IMR-90 (cell line): ENCODE data around the gene PCSK5. TPM values are rescaled to one million over a fixed set of nuclear protein-coding genes. Genes with fewer than 3 reads are reported as not detected.

ENCODE experiments used
- ATAC-seq: fragments of 200-7000 bp; cut with Tn5 transposase; 2 replicates; pipeline ENCODE4 v1.9.1; 2020; ENCODE audit warnings: low read depth, mild to moderate bottlenecking, moderate library complexity
- BruUV-seq: library from RNA; stranded (reverse); fragments of 400-500 nt; replicated peaks from 2 replicates; lab custom pipeline; 2021; lab: Mats Ljungman, UMichigan
- CTCF ChIA-PET: fragments of 300-600 bp; formaldehyde crosslinking; extraction: SDS; loops from one replicate; lab custom pipeline; 2021; ENCODE audit warnings: antibody characterized with exemption; lab: Yijun Ruan, JAX
- POLR2A ChIA-PET: fragments of 300-600 bp; sonication (Branson Sonifier 250); formaldehyde crosslinking; loops from one replicate; lab custom pipeline; 2022; ENCODE audit warnings: antibody characterized with exemption; ENCODE audit not compliant: unreplicated experiment; lab: Charles Lee
- DNase-seq: peaks from one replicate; pipeline ENCODE4 v3.0.0; 2013
- H2AFZ ChIP-seq: replicated peaks from 2 replicates; pipeline ENCODE3; 2013; ENCODE audit warnings: low read length, mild to moderate bottlenecking; ENCODE audit not compliant: poor library complexity
- H2AK5ac ChIP-seq: 2 replicates; pipeline ENCODE4 v1.6.1; 2013; ENCODE audit warnings: low read depth, low read length, inconsistent platforms
- H2AK9ac ChIP-seq: replicated peaks from 2 replicates; pipeline ENCODE3; 2013; ENCODE audit warnings: mild to moderate bottlenecking, low read depth, low read length, moderate library complexity; ENCODE audit not compliant: poor library complexity
- H2BK120ac ChIP-seq: 2 replicates; pipeline ENCODE4 v1.6.1; 2013; ENCODE audit warnings: low read depth, low read length, inconsistent platforms
- H2BK15ac ChIP-seq: 3 replicates; pipeline ENCODE4 v1.6.1; 2013; ENCODE audit warnings: low read depth, low read length, inconsistent platforms
- H2BK20ac ChIP-seq: 2 replicates; pipeline ENCODE4 v1.6.1; 2013; ENCODE audit warnings: low read depth, mild to moderate bottlenecking, inconsistent platforms, low read length, moderate library complexity
- H2BK5ac ChIP-seq: 2 replicates; pipeline ENCODE4 v1.6.1; 2013; ENCODE audit warnings: mild to moderate bottlenecking, low read depth, low read length, inconsistent platforms; ENCODE audit not compliant: poor library complexity, severe bottlenecking
- H3K14ac ChIP-seq: replicated peaks from 2 replicates; pipeline ENCODE4 v1.6.1; 2013; ENCODE audit warnings: low read depth, low read length, inconsistent platforms
- H3K18ac ChIP-seq: 2 replicates; pipeline ENCODE4 v1.6.1; 2013; ENCODE audit warnings: low read depth, low read length, control low read depth
- H3K23ac ChIP-seq: 2 replicates; pipeline ENCODE4 v1.6.1; 2013; ENCODE audit warnings: low read depth, low read length, inconsistent platforms
- H3K27ac ChIP-seq: 2 replicates; pipeline ENCODE4 v1.5.1; 2013; ENCODE audit warnings: mild to moderate bottlenecking, control low read depth, low read length; ENCODE audit not compliant: insufficient read depth
- H3K27me3 ChIP-seq: 2 replicates; pipeline ENCODE4 v1.6.1; 2013; ENCODE audit warnings: low read length; ENCODE audit not compliant: control insufficient read depth, insufficient read depth
- H3K36me3 ChIP-seq: 2 replicates; pipeline ENCODE4 v1.6.1; 2013; ENCODE audit warnings: low read length, mixed read lengths; ENCODE audit not compliant: control insufficient read depth, insufficient read depth
- H3K4ac ChIP-seq: 2 replicates; pipeline ENCODE4 v1.6.1; 2013; ENCODE audit warnings: low read depth, low read length, inconsistent platforms
- H3K4me1 ChIP-seq: 2 replicates; pipeline ENCODE4 v1.6.1; 2013; ENCODE audit warnings: low read length, mixed read lengths; ENCODE audit not compliant: control insufficient read depth, insufficient read depth
- H3K4me2 ChIP-seq: 2 replicates; pipeline ENCODE4 v1.6.1; 2013; ENCODE audit warnings: low read depth, mild to moderate bottlenecking, control low read depth, low read length, moderate library complexity
- H3K4me3 ChIP-seq: 2 replicates; pipeline ENCODE4 v1.5.1; 2013; ENCODE audit warnings: low read depth, mild to moderate bottlenecking, control low read depth, low read length, moderate library complexity; ENCODE audit not compliant: insufficient read depth
- H3K56ac ChIP-seq: 2 replicates; pipeline ENCODE4 v1.6.1; 2013; ENCODE audit warnings: low read length, inconsistent platforms; ENCODE audit not compliant: insufficient read depth; ENCODE audit errors: extremely low read depth
- H3K79me1 ChIP-seq, 2 experiments: 2 replicates each; pipeline ENCODE4 v1.6.1; 2013; ENCODE audit warnings: low read length in 2 of 2, inconsistent platforms in 1 of 2, low read depth in 1 of 2
- H3K9ac ChIP-seq: 2 replicates; pipeline ENCODE4 v1.6.1; 2013; ENCODE audit warnings: low read depth, low read length, control low read depth
- H3K9me1 ChIP-seq: 2 replicates; pipeline ENCODE4 v1.6.1; 2013; ENCODE audit warnings: low read length, inconsistent platforms; ENCODE audit not compliant: insufficient read depth
- H3K9me3 ChIP-seq: 2 replicates; pipeline ENCODE4 v1.6.1; 2013; ENCODE audit warnings: low read length; ENCODE audit not compliant: control insufficient read depth, insufficient read depth
- H4K20me1 ChIP-seq: 2 replicates; pipeline ENCODE4 v1.6.1; 2013; ENCODE audit warnings: low read length, inconsistent platforms; ENCODE audit not compliant: insufficient read depth
- H4K5ac ChIP-seq: 2 replicates; pipeline ENCODE4 v1.6.1; 2013; ENCODE audit warnings: mild to moderate bottlenecking, low read depth, low read length, control low read depth
- H4K8ac ChIP-seq, 2 experiments: 2 replicates each; pipeline ENCODE4 v1.6.1; 2013; ENCODE audit warnings: low read depth in 2 of 2, low read length in 2 of 2, control low read depth in 1 of 2, inconsistent platforms in 1 of 2
- H4K91ac ChIP-seq: 2 replicates; pipeline ENCODE4 v1.6.1; 2013; ENCODE audit warnings: low read depth, low read length, inconsistent platforms; ENCODE audit not compliant: insufficient read depth
- ELK1 ChIP-seq: fragments of 150-350 bp; IDR thresholded peaks from 2 replicates; pipeline ENCODE4 v1.6.1; 2016; ENCODE audit warnings: low read depth, mild to moderate bottlenecking, low read length, moderate library complexity, borderline replicate concordance
- WGBS, 2 experiments: methylation state at CpG; one replicate each; pipeline versions ENCODE4 v1.1.5 to v1.1.7; 2013; ENCODE audit warnings: missing lambda C conversion rate in 2 of 2; ENCODE audit not compliant: insufficient read length in 1 of 2; ENCODE audit errors: extremely low coverage in 2 of 2; 5-methylcytosine and 5-hydroxymethylcytosine counted together
- dilution Hi-C: fragments of 300-500 bp; cut with HindIII; formaldehyde crosslinking; loops from one replicate; pipeline ENCODE4 v1.14.3; 2018; ENCODE audit warnings: low sequenced_read_pairs; ENCODE audit not compliant: unreplicated experiment
- in situ Hi-C: fragments of 300-500 bp; cut with MboI; formaldehyde crosslinking; loops from 3 replicates; pipeline ENCODE4 v1.14.3; 2019; ENCODE audit warnings: low sequenced_read_pairs, inconsistent platforms, mixed read lengths
- intact Hi-C: fragments of 100-400 bp; cut with micrococcal nuclease; formaldehyde crosslinking; loops from 2 replicates; pipeline ENCODE4 v1.10.0; 2022
- polyA plus RNA-seq, 3 experiments: library from polyadenylated mRNA; depleted of rRNA; stranded (reverse); fragments of >200 nt; gene quantifications; 2 replicates each; pipeline ENCODE4 v1.2.3, GENCODE V29; 2012; ENCODE audit warnings: low replicate concordance in 1 of 3
- total RNA-seq: library from RNA; depleted of rRNA; stranded (reverse); fragments of >200 nt; gene quantifications from 2 replicates; pipeline ENCODE4 v1.2.3, GENCODE V29; 2012

The PCSK5 gene
- total and polyA plus RNA-seq, 2 of the 4 experiments (the other 2 are of a cell fraction): 1.5 to 3.0 TPM

GRCh38 chr9:76087976-76088375 lies 197.5 kb downstream of the PCSK5 start:
- H3K56ac ChIP-seq: no peak overlapping the region
- H2BK120ac ChIP-seq: no peak overlapping the region
- no peak overlapping the region for H2AFZ ChIP-seq
- no peaks in the 10 kb centered on the region for H3K9me3 ChIP-seq
- H3K4ac ChIP-seq: no peak overlapping the region
- H3K14ac ChIP-seq: no peak overlapping the region
- H3K4me2 ChIP-seq: no peak overlapping the region
- H4K8ac ChIP-seq: no peak overlapping the region
- TF ChIP-seq ELK1: no peak
- no peaks in the 10 kb centered on the region for H3K36me3 ChIP-seq
- CTCF ChIA-PET: interaction anchor here (1.3 kb wide), 1 partner anchor 12 kb away, joined by 4 read pairs; no protein-coding TSS in a partner anchor
- H3K9me1 ChIP-seq: no peaks in the 10 kb centered on the region; the same call in 1 of the 2 replicates
- H3K79me1 ChIP-seq: no peaks in the 10 kb centered on the region
- POLR2A ChIA-PET: interaction anchor here (0.5 kb wide), 1 partner anchor 573 kb away, joined by 14 read pairs; no protein-coding TSS in a partner anchor
- no peak overlapping the region for H2AK9ac ChIP-seq
- H3K4me1 ChIP-seq: no peaks in the 10 kb centered on the region
- H3K18ac ChIP-seq: no peak overlapping the region
- H4K20me1 ChIP-seq: no peaks in the 10 kb centered on the region
- H2AK5ac ChIP-seq: no peak overlapping the region
- DNase-seq (no peak), ATAC-seq (no peak)
- H2BK5ac ChIP-seq: no peak overlapping the region
- in situ Hi-C loops: no loop called here
- H2BK20ac ChIP-seq: no peak overlapping the region
- no peak overlapping the region for H2BK15ac ChIP-seq
- BruUV-seq: no TSS peak
- H3K27ac ChIP-seq: no peak overlapping the region
- dilution Hi-C loops: no loop called here
- intact Hi-C loops: loop anchor here (2.0 kb wide), 1 partner anchor 215 kb away; no protein-coding TSS in a partner anchor
- no peak overlapping the region for H3K23ac ChIP-seq
- no peak overlapping the region for H4K91ac ChIP-seq
- no peak overlapping the region for H3K9ac ChIP-seq
- no CpG with 5 or more reads among the region's 1 CpG for WGBS, 2 experiments
- no peaks in the 10 kb centered on the region for H3K27me3 ChIP-seq
- H4K5ac ChIP-seq: no peak overlapping the region
- H3K4me3 ChIP-seq: no peak overlapping the region
